Heart left ventricle (tissue), 16 donors: Measurements from ENCODE around the gene ELMO3. TPM values are rescaled to one million over a fixed set of nuclear protein-coding genes. Genes with fewer than 3 reads are reported as not detected.

ENCODE experiments used
- ATAC-seq, 4 donors: fragments of 200-7000 bp; cut with Tn5 transposase; one replicate each; pipeline ENCODE4 v1.9.1; 2020 to 2022; ENCODE audit warnings: moderate library complexity in 4 of 4, mild to moderate bottlenecking in 3 of 4, moderate number of reproducible peaks in 1 of 4
- DNase-seq, 5 donors: peaks; one replicate each; pipeline ENCODE4 v3.0.0-alpha.2; 2020
- H3K27ac ChIP-seq, 12 donors: fragments of 200-600 bp; sonication (generic) in 4 of 12; one replicate each; pipeline versions ENCODE4 v1.5.0 to v1.8.0; 2016 to 2022; ENCODE audit warnings: mild to moderate bottlenecking in 2 of 12
- H3K27me3 ChIP-seq, 9 donors: fragments of 200-600 bp; sonication (generic) in 2 of 9; one replicate each; pipeline versions ENCODE4 v1.5.1 to v1.8.0; 2016 to 2022; ENCODE audit warnings: mild to moderate bottlenecking in 3 of 9
- H3K36me3 ChIP-seq, 9 donors: fragments of 200-600 bp; sonication (generic) in 2 of 9; one replicate each; pipeline versions ENCODE4 v1.5.0 to v1.8.0; 2018 to 2022; ENCODE audit warnings: mild to moderate bottlenecking in 2 of 9
- H3K4me1 ChIP-seq, 12 donors: fragments of 200-600 bp; sonication (generic) in 4 of 12; one replicate each; pipeline versions ENCODE4 v1.5.0 to v1.8.0; 2016 to 2022; ENCODE audit warnings: mild to moderate bottlenecking in 3 of 12
- H3K4me3 ChIP-seq, 12 donors: fragments of 200-600 bp; sonication (generic) in 4 of 12; one replicate each; pipeline versions ENCODE4 v1.5.0 to v1.8.0; 2017 to 2022; ENCODE audit warnings: mild to moderate bottlenecking in 9 of 12, moderate library complexity in 4 of 12
- H3K9me3 ChIP-seq, 12 donors: fragments of 200-600 bp; sonication (generic) in 4 of 12; one replicate each; pipeline versions ENCODE4 v1.5.0 to v1.8.0; 2016 to 2022; ENCODE audit warnings: mild to moderate bottlenecking in 1 of 12
- CTCF ChIP-seq, 12 donors: fragments of 200-600 bp; sonication (generic) in 4 of 12; IDR thresholded peaks; one replicate each; pipeline versions ENCODE4 v1.5.0 to v1.8.0; 2018 to 2022; ENCODE audit warnings: antibody characterized with exemption in 12 of 12, mild to moderate bottlenecking in 5 of 12
- POLR2A ChIP-seq, 2 donors: fragments of 450-650 bp; IDR thresholded peaks; one replicate each; pipeline ENCODE4 v1.6.1; 2017; ENCODE audit warnings: antibody characterized with exemption in 2 of 2, mild to moderate bottlenecking in 2 of 2, moderate library complexity in 2 of 2
- WGBS, 4 donors: extraction: QIAGEN DNeasy Blood & Tissue Kit in 2 of 4; methylation state at CpG; one replicate each; pipeline versions ENCODE4 v1.1.5 to v1.1.7; 2013 to 2018; 5-methylcytosine and 5-hydroxymethylcytosine counted together
- intact Hi-C, 10 donors: fragments of 100-400 bp; cut with DNase I; formaldehyde crosslinking; loops; one replicate each; pipeline versions ENCODE4 v1.11.1 to v1.14.2; 2022
- polyA plus RNA-seq, 2 donors: library from polyadenylated mRNA; stranded (reverse); fragments of 200-250 nt; gene quantifications; one replicate each; pipeline ENCODE4 v1.2.3, GENCODE V29; 2013
- total RNA-seq, 9 donors: library from RNA; depleted of rRNA in 2 of 9; stranded (reverse); fragments of >200 nt in 2 of 9; fragmentation: NEBNext Ultra II Directional in 3 of 9; extraction: Animal tissue kit (Norgen Biotek cat#: 25700) in 3 of 9; gene quantifications; one replicate each; pipeline versions ENCODE4 v1.1.0 to v1.2.4, GENCODE V29; 2016 to 2023
- donor health status: ischemic (EF 13 %, LVEDD 7.1; RV severe dilation, severe dysfunction).
- donor health status: healthy with polysubstance abuse.
- donor health status: DM: no; HTN: yes; CAD: no.
- donor health status: DM: no; HTN: no; CAD: no.
- donor health status: ischemic (EF 25% LVEDD 6.9; RV normal size, moderate dysfunction).
- donor health status: ischemic (EF 25% LVEDD 5.7; RV mildly dilated, moderate dysfunction).
- donor health status: healthy.
- donor health status: DM: yes; HTN: yes; CAD: no.
- donor health status: ischemic (EF 35%, LVEDD 5.7; RV mildly dilated, moderate dysfunction).
- donor health status: nonischemic (EF 11% LVEDD 7.7; RV severe dilation, severe dysfunction).
- donor health status: DM: yes; HTN: yes; CAD: no.
- donor health status: PGD.
- donor health status: ischemic (EF 29% LVEDD 5.4; RV normal size, mild dysfunction).
- donor health status: nonischemic (EF 23%, LVEDD 6.1; RV moderate dilation, normal function).

ELMO3 gene
- total and polyA plus RNA-seq, 11 donors: 0.32 to 1.8 (median 0.68) TPM

GRCh38 chr16:67248073-67248400 is 49.1 kb downstream of the ELMO3 start:
- Histone ChIP-seq H3K36me3 (no peaks in the 10 kb centered on the region), H3K27ac (peak overlapping the region in 7 of 12 donors; percentile 42 to 99 (median 95)), H3K4me1 (peaks cover 20 to 64% (median 46%) of the 10 kb centered on the region in 12 donors), H3K27me3 (peaks cover 0 to 10% (median 0%) of the 10 kb centered on the region in 9 donors), H3K9me3 (no peaks in the 10 kb centered on the region), H3K4me3 (peak overlapping the region; percentile 34 to 94 (median 82))
- DNase-seq: no peak
- 5 to 14% (median 7%) methylated on average over 5 to 7 of the region's 7 CpGs for WGBS, 4 donors
- intact Hi-C loops: loop anchor here in 2 of 10 donors (5.0 kb wide), 2 partner anchors 56 to 76 kb away; partner anchors contain the start of genes NOL3 (in 2 of the 2), E2F4 (in 1 of the 2) and EXOC3L1 (in 1 of the 2)
- TF ChIP-seq POLR2A (IDR thresholded peaks at IDR 0.05) (no peak), CTCF (IDR thresholded peaks at IDR 0.05) (no peak)
- no peak for ATAC-seq

GRCh38 chr16:67248401-67249177 is 49.7 kb downstream of the ELMO3 start, which contains the start of gene SLC9A5:
Gene SLC9A5, plus strand, starts transcription at chr16:67248979. Its CDS starts 36 bp downstream, at chr16:67249015.
- Histone ChIP-seq H3K9me3 (no peaks in the 10 kb centered on the region), H3K36me3 (no peaks in the 10 kb centered on the region), H3K4me1 (peaks cover 18 to 58% (median 40%) of the 10 kb centered on the region in 12 donors), H3K4me3 (peak within 1 kb of the TSS; percentile 34 to 94 (median 82)), H3K27me3 (peaks cover 0 to 10% (median 0%) of the 10 kb centered on the region in 9 donors), H3K27ac (peak within 1 kb of the TSS in 9 of 12 donors; percentile 42 to 99 (median 93))
- TF ChIP-seq POLR2A (IDR thresholded peaks at IDR 0.05) (peak in 1 of 2 donors; percentile 21), CTCF (IDR thresholded peaks at IDR 0.05) (peak in 7 of 12 donors; percentile 14 to 45 (median 29))
- ATAC-seq (no peak), DNase-seq (peak in 4 of 5 donors; percentile 45 to 71 (median 48))
- WGBS, 4 donors: 0 to 3% (median 1%) methylated on average over 8 to 75 of the region's 75 CpGs
- intact Hi-C loops: loop anchor here in 2 of 10 donors (5.0 kb wide), 2 partner anchors 56 to 76 kb away; partner anchors contain the start of genes NOL3 (in 2 of the 2), E2F4 (in 1 of the 2) and EXOC3L1 (in 1 of the 2)

- Histone ChIP-seq H3K36me3 (no peaks in the 10 kb centered on the region), H3K4me3 (peak overlapping the region; percentile 34 to 94 (median 82)), H3K27ac (peak overlapping the region in 3 of 12 donors; percentile 21 to 99 (median 25)), H3K9me3 (no peaks in the 10 kb centered on the region), H3K27me3 (peaks cover 0 to 10% (median 0%) of the 10 kb centered on the region in 9 donors), H3K4me1 (peaks cover 9 to 50% (median 32%) of the 10 kb centered on the region in 12 donors)
- WGBS, 4 donors: 19 to 31% (median 21%) methylated on average over 16 to 22 of the region's 22 CpGs
- intact Hi-C loops: loop anchor here in 2 of 10 donors (5.0 kb wide), 2 partner anchors 57 to 77 kb away; partner anchors contain the start of genes NOL3 (in 2 of the 2), E2F4 (in 1 of the 2) and EXOC3L1 (in 1 of the 2)
- ATAC-seq (no peak), DNase-seq (peak in 1 of 5 donors; percentile 29)
- TF ChIP-seq CTCF (IDR thresholded peaks at IDR 0.05) (no peak), POLR2A (IDR thresholded peaks at IDR 0.05) (no peak)
Observed at GRCh38 chr16:67249178-67250044, 50.5 kb downstream of the ELMO3 start.
